Stimulated activated CD8-positive, alpha-beta memory T cell treated with anti-CD3 and anti-CD28 coated beads, Interleukin-4, amount 100 ng/mL, for 4 hours (primary cell): Measurements from ENCODE around the gene SPON1.
"Not testable (repeated sequence)": the region's sequence is repeated elsewhere in the genome, so short reads cannot be mapped to it uniquely, and the experiment has no call there.

Source experiments
- DNase-seq, 2 donors: peaks; one replicate each; pipeline ENCODE4 v3.0.0-alpha.2; 2020; ENCODE audit warnings: low read depth in 2 of 2, low spot score in 1 of 2

Gene SPON1

DNA sequence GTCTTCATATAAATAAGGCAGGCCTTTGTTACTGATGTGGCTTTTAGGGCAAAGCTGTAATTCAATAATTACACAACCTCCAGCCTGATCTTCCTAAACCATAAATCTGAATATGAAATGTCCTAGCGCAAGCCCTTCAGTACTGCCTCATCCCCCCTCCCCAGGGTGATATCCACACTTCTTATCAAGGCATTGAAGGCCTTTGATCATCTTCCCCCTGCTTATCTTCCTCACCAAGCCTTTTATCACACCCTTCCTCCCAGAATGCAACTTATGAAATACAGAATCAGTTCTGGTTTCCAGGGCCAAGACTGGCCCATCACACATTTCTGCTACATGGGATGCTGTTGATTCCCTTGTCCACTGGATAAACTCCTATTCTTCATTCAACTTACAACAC is 12.1 kb downstream of the SPON1 start:
- DNase-seq, result no peak

GRCh38 chr11:13983081-13983751 is 20.7 kb downstream of the SPON1 start:
- DNase-seq, result no peak

GRCh38 chr11:13984616-13985450 is 22.3 kb downstream of the SPON1 start:
- DNase-seq, result no peak

GRCh38 chr11:13986695-13987094 is 24.2 kb downstream of the SPON1 start:
- not testable (repeated sequence) for DNase-seq

GRCh38 chr11:13992158-13992856 is 29.8 kb downstream of the SPON1 start:
- not testable (repeated sequence) for DNase-seq

DNA sequence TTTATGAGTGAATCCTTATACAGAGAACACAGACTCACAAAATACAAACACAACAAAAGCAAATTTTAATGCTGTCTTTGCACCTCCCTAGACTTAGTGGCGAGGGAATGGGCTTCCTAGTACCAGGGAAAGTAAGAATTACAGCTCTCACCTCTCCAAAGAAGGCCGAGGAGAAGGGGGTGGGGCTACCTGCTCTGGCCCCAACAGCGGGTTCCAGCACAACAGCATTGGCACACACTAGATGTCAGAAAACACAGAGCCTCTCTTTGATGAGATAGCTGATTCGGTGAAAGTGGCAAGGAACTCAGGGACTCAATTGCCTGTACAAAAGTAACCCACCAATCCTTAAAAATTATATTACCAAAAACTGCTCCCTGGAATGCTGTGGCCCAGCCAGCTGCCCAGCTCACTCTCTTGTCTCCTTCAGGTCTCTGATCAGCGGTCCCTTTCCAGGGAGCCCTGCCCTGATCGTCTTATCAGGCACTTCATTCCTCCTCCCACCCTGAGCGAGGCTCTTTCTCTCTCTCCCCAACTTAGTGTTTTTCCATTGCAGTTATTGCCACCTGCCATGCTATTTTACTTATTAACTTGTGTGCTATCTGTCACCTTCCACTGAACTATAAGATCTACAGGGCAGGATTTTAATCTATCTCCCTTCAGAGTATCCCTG is 30.7 kb downstream of the SPON1 start:
- no peak for DNase-seq

- no peak for DNase-seq
These were observed 35.4 kb downstream of the SPON1 start for GRCh38 chr11:13997881-13998280.

GRCh38 chr11:13999704-14000103 is 37.2 kb downstream of the SPON1 start:
- DNase-seq, result no peak

GRCh38 chr11:14001597-14001996 is 39.1 kb downstream of the SPON1 start:
- no peak for DNase-seq

DNA sequence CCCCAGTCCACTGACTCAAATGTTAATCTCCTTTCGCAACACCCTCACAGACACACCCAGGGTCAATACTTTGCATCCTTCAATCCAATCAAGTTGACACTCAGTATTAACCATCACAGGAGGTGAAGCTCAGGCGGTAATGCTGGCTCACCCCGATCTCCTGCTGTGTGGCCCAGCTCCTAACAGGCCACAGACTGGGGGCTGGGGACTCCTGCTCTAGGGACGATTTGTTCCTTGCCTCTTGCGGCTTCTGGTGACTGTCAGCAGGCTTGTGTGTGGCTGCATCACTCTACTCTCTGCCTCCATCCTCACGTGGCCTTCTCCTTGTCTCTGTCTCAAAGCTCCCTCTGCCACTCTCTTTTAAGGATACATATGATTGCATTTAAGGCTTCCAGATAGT is 45.0 kb downstream of the SPON1 start:
- DNase-seq, result no peak

DNA sequence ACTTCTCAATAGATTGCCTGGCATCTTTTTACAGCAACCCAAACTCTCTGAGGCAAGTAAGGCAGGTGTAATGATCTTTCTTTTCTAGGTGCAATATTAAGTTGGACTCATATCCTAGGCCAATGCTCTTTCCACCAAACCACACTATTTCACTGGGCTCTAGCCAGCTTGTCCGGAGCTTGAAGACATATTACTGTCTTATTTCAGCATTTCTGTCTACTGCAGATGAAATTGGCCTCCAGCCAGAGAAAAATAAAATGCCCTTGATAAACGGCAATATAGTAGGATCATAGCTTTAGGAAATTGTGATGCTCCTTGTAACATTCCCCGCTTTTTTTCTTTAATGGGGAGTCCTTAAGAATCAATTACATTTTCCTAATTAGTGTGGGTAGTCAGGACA is 48.1 kb downstream of the SPON1 start:
- DNase-seq, result no peak

DNA sequence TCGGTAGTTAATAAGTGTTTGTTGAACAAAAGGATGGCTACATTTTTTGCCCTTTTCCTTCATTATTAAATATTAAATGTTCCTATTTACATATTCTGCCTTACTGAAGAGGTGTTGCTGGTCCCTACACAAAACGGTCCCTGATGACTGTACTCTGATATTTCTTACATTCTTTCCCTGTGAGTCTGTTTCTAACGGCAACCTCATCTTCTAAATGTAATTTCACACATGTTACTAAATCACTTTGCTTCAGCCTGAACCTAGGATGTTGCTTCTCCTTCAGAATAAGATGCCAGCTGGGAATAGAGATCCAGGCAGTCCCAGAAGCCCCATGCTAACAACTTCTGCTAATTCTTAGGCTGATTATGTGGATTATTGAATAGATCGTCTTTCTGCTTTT is 50.3 kb downstream of the SPON1 start:
- DNase-seq, result no peak

GRCh38 chr11:14015711-14016110 is 53.2 kb downstream of the SPON1 start:
- no peak for DNase-seq

GRCh38 chr11:14018441-14018840 is 55.9 kb downstream of the SPON1 start:
- DNase-seq, result no peak

DNA sequence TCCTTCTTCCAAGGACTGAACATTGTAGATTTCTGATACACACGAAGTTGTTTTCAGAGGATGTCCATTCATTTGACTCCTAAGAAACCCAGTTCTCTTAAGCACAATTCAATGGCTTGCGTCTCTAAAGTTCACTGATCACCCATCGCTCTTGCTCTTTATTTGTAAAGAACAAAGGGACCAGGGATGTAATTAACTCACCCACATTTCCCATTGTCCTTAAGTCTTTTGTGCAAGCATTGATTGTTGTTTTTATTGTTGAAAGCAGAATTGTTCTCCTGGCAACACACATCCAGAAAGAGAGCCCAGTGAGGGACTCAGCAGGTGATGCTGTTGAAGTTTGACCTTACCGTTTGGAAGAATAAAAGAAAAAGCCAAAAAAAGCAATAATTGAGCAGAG is 59.2 kb downstream of the SPON1 start:
- no peak for DNase-seq

GRCh38 chr11:14022251-14022650 is 59.7 kb downstream of the SPON1 start:
- DNase-seq, result no peak

GRCh38 chr11:14022821-14023220 is 60.3 kb downstream of the SPON1 start:
- no peak for DNase-seq

DNA sequence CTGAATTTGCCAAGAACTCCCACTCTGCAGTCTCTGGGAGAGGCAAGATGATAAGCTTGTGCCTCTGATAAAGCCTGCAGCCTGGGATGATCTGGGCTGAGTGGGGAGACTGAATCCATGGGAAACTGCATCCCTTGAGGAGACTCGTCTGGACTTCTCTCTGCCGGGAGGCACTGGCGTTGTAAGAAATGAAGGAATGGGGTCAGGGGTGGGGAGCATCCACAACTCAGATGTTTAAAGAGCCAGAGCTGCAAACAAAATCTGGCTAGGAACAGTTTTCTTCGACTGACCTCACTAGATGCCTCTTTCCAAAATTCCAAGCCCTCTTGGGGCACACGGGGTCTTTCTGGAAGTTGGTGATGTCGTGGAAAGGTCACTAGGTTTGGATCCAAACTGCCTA is 64.4 kb downstream of the SPON1 start:
- DNase-seq, result no peak

GRCh38 chr11:14027525-14027924 is 65.0 kb downstream of the SPON1 start:
- DNase-seq, result no peak

- DNase-seq, result no peak
These were observed 66.9 kb downstream of the SPON1 start for GRCh38 chr11:14029440-14029839.
